Bladder microvascular endothelial cell (primary cell): Measurements from ENCODE around the gene SPATA6. TPM values are rescaled to one million over a fixed set of nuclear protein-coding genes. Genes with fewer than 3 reads are reported as not detected.

Experiments used
- total RNA-seq: library from RNA; depleted of rRNA; stranded (reverse); fragments of >200 nt; gene quantifications from 2 replicates; pipeline ENCODE4 v1.2.3, GENCODE V29; 2014

SPATA6 gene
- 1.6 TPM in 2 replicates for total RNA-seq

DNA sequence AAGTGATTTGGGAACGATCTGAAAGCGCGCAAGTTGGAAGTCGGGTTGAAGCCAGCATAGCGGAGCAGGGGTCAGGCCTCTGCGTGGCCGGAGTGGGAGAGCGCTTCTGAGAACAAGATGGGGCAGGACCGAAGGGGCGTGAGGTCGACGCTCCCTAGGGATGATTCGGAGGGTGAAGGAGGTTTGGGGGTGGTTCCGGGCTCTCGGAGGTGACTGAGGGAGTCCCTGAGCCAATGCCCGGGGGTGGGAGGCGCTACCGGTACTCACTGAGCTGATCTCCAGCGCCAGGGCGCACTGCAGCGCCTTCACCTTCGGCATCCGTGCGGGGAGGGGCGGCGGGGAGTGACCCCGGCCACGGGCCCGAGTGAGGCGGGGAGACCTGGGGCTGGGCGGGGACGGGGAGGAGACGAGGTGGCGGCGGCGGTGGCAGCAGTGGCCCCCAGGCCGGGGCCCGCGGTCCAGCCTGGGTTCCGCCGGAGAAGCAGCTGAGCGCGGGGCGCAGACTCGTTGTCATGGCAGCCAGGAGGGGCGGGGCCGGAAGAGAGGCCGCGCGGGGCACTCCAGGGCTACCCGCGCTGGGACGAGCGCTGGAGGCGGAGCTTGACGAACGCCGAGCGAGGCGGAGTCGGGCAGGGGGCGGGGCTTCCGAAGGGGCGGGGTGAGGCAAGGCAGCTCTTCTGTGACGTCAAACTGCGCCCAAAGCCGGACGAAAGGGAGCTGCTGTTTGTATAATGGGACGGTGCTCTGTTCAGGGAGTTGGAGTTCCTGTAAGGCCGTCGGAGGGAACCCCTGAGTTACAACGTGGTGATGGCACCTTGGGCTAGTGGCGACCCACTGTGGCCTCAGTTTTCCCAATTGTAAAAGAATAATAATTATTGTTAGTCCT is at the start of gene SPATA6:
Gene SPATA6 (minus strand): TSS at position 514 of the 886 bp plus-strand sequence. CDS start 196 bp downstream, at position 318.

Other genes starting within 250 kb of the SPATA6 start
- not detected in 2 replicates for gene SLC5A9, start 249.5 kb downstream of the SPATA6 start, total RNA-seq